ENCODE measurements around the gene SERPINA7. TPM values are rescaled to one million over a fixed set of nuclear protein-coding genes. Genes with fewer than 3 reads are reported as not detected.

SERPINA7 gene
- total and polyA plus RNA-seq, 2 of the 8 experiments (the other 6 are each of a cell fraction or from before 2014, with no cell fraction given): not detected

DNA sequence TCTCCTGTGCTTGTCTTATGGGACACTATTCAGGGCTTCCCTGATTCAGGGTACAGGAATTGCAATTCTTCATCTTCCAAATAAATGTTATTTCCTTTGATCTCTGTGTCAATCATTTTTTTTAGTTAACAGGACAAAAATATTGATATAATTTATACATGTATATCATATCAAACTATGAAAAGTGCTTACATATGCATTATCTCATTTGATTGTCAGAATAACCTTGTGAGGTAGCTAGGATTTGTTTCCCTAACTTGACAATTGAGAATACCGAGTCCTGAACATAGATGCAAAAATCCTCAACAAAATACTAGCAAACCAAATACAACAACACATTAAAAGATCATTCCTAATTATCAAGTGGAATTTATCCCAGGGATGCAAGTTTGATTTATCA, 11.5 kb upstream of the SERPINA7 start:
- Histone ChIP-seq H3K36me3 (ENCODE audit: control insufficient read depth in 2 of 4, insufficient read depth in 4 of 4, low read length in 3 of 4) (no peaks in the 10 kb centered on the region), H3K56ac (replicated peaks; ENCODE audit: insufficient read length, low read depth, low read length) (no peak overlapping the region), H2BK15ac (ENCODE audit: low read length) (no peak overlapping the region), H3K79me1 (ENCODE audit: low read depth, low read length) (no peaks in the 10 kb centered on the region), H3K4me2 (ENCODE audit: insufficient read depth in 1 of 2, low read depth in 2 of 2, low read length in 2 of 2) (no peak overlapping the region), H3K23me2 (ENCODE audit: low read depth, low read length) (no peaks in the 10 kb centered on the region), H3K9ac (replicated peaks in 1 of 4; ENCODE audit: extremely low read depth in 1 of 4, low read depth in 3 of 4, low read length in 3 of 4) (no peak overlapping the region), H4K20me1 (replicated peaks in 1 of 2; ENCODE audit: control insufficient read depth in 1 of 2, insufficient read depth in 2 of 2, low read length in 2 of 2) (no peaks in the 10 kb centered on the region), H2BK12ac (ENCODE audit: low read depth, low read length) (no peak overlapping the region), H3K4me1 (replicated peaks in 1 of 4; ENCODE audit: control insufficient read depth in 3 of 4, insufficient read depth in 4 of 4, low read length in 3 of 4) (no peaks in the 10 kb centered on the region), H3K18ac (ENCODE audit: extremely low read depth, low read length) (no peak overlapping the region), H2BK20ac (ENCODE audit: low read length) (no peak overlapping the region), H4K5ac (ENCODE audit: insufficient read length, low read depth, low read length) (no peak overlapping the region), H2AFZ (ENCODE audit: low read length) (no peak overlapping the region), H2AK5ac (ENCODE audit: low read depth, low read length) (no peak overlapping the region), H3K27me3 (replicated peaks in 1 of 4; ENCODE audit: control insufficient read depth in 3 of 4, extremely low read depth in 1 of 4, insufficient read depth in 3 of 4, low read length in 3 of 4) (no peaks in the 10 kb centered on the region), H3K23ac (ENCODE audit: insufficient read length) (no peak overlapping the region), H3K4me3 (ENCODE audit: extremely low read depth in 1 of 4, insufficient read depth in 2 of 4, low read depth in 3 of 4, low read length in 4 of 4) (no peak overlapping the region), H2BK120ac (replicated peaks; ENCODE audit: low read depth, low read length) (no peak overlapping the region), H4K8ac (ENCODE audit: extremely low read depth, insufficient read depth, low read length) (no peak overlapping the region), H3K79me2 (ENCODE audit: control insufficient read depth in 1 of 2, insufficient read depth in 2 of 2, low read length in 2 of 2) (no peaks in the 10 kb centered on the region), H3K14ac (ENCODE audit: insufficient read length) (no peak overlapping the region), H3K9me3 (ENCODE audit: insufficient read depth in 2 of 2, low read depth in 1 of 2, low read length in 1 of 2) (0 out of 4 replicates have a peak, but pooled peaks cover 0 to 5% of the 10 kb centered on the region in 2 experiments), H4K91ac (replicated peaks; ENCODE audit: insufficient read length, low read length) (no peak overlapping the region), H2BK5ac (ENCODE audit: low read depth, low read length) (no peak overlapping the region), H3K4ac (replicated peaks; ENCODE audit: insufficient read length, low read depth, low read length) (no peak overlapping the region), H3K27ac (ENCODE audit: low read depth, low read length) (no peak overlapping the region)
- no peak for DNase-seq (ENCODE audit: low read depth in 1 of 2, low spot score in 2 of 2)
- POLR2A ChIA-PET (ENCODE audit: partially characterized antibody): no interaction called here
- FAIRE-seq: no peak
- 82% methylated on average over 1 of the region's 1 CpG; no CpG with 5 or more reads in 1 of the 2 experiments for WGBS, 2 experiments (ENCODE audit: extremely low coverage in 1 of 2, insufficient coverage in 1 of 2, insufficient read length in 1 of 2, insufficient replicate concordance in 2 of 2, low coverage in 1 of 2, low lambda C conversion rate in 2 of 2, missing lambda C conversion rate in 1 of 2)
- CTCF ChIA-PET (ENCODE audit: partially characterized antibody): no interaction called here
- TF ChIP-seq FOSL1 (IDR thresholded peaks at IDR 0.05; ENCODE audit: insufficient read depth, low read depth, low read length): no peak
- TF ChIP-seq MAFK (IDR thresholded peaks at IDR 0.05; ENCODE audit: low read depth, low read length): no peak; the same call in 1 of the 2 replicates
- no peak for TF ChIP-seq SIX5 (IDR thresholded peaks at IDR 0.05; ENCODE audit: low read depth, low read length)
- TF ChIP-seq SIN3A (conservative IDR thresholded peaks at IDR 0.05 in 1 of 2, IDR thresholded peaks at IDR 0.05 in 1 of 2; ENCODE audit: low read depth in 1 of 2, low read length in 2 of 2): no peak
- TF ChIP-seq EGR1 (IDR thresholded peaks at IDR 0.05; ENCODE audit: borderline replicate concordance, low read depth, low read length): no peak
- no peak for TF ChIP-seq JUND (IDR thresholded peaks at IDR 0.05; ENCODE audit: low read length)
- TF ChIP-seq CTBP2 (IDR thresholded peaks at IDR 0.05; ENCODE audit: borderline replicate concordance, insufficient read depth, insufficient read length, low read length): no peak
- TF ChIP-seq TCF12 (IDR thresholded peaks at IDR 0.05; ENCODE audit: low read depth, low read length): no peak
- TF ChIP-seq, protein P1, sequence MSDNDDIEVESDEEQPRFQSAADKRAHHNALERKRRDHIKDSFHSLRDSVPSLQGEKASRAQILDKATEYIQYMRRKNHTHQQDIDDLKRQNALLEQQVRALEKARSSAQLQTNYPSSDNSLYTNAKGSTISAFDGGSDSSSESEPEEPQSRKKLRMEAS (IDR thresholded peaks at IDR 0.05): no peak
- TF ChIP-seq ATF2 (IDR thresholded peaks at IDR 0.05; ENCODE audit: low read length): no peak
- TF ChIP-seq BRCA1 (IDR thresholded peaks at IDR 0.05; ENCODE audit: low read depth, low read length): no peak
- no peak for TF ChIP-seq GABPA (IDR thresholded peaks at IDR 0.05; ENCODE audit: borderline replicate concordance, insufficient read depth, low read length)
- no peak for TF ChIP-seq JUN (IDR thresholded peaks at IDR 0.05; ENCODE audit: low read depth, low read length)
